T-helper 2 cell treated with Interferon-gamma antibody and Interleukin-4, amounts not matched to agents 5 μg/mL and 100 μg/mL, for 36 hours (primary cell): Measurements from ENCODE around the gene CRELD2.

Source experiments
- DNase-seq: peaks from one replicate; pipeline ENCODE4 v3.0.0; 2021; ENCODE audit warnings: low spot score
- H3K27ac Mint-ChIP-seq: one replicate; pipeline ENCODE4 v1.8.0; 2021; ENCODE audit warnings: mild to moderate bottlenecking, mixed read lengths
- H3K27me3 Mint-ChIP-seq: one replicate; pipeline ENCODE4 v1.8.0; 2021; ENCODE audit warnings: low read depth, mixed read lengths
- H3K36me3 Mint-ChIP-seq: one replicate; pipeline ENCODE4 v1.8.0; 2021; ENCODE audit warnings: low read depth, mixed read lengths
- H3K4me1 Mint-ChIP-seq: one replicate; pipeline ENCODE4 v1.8.0; 2021; ENCODE audit warnings: low read depth, mixed read lengths
- H3K4me3 Mint-ChIP-seq: one replicate; pipeline ENCODE4 v1.8.0; 2022; ENCODE audit warnings: mild to moderate bottlenecking, moderate library complexity, mixed read lengths
- H3K9me3 Mint-ChIP-seq: one replicate; pipeline ENCODE4 v1.8.0; 2021; ENCODE audit warnings: mixed read lengths

CRELD2 gene

DNA sequence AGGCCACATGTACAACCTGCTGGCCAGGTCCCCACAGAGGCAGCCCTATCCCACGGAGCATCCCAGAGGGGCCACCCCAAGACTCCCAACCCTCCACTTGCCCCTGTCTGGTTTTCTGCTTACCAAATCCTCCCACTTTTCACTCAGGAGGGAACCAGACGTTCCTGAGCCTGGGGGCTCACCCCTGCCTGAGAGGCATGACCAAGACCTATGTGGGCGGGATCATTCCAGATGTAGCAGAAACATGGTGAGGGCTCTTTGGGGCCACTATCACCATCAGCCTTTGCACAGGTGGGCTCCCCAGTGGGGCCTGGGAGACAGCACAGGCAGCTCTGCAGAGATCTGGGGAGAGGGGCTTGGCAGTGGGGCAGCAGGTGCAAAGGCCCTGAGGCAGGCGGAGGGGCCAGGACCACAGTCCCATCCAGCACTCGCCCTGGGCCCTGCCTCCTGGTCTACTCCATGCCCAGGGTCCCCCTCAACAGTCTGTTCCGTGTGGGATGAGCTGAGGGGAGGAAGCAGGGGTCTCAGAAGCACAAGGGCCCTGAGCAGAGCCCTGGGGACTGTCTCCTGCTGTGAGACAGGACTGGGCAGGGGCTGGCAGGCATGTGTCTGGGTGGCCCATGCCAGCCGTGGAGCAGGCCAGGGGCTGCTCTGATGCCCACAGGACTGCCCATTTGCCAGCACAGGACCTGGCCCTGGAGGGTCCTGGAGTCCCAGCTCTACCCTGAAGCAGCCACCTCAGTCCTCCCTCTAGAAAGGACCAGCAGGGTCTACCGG is 51.5 kb downstream of the CRELD2 start:
- no peak for DNase-seq
- H3K9me3 Mint-ChIP-seq, result no peaks in the 10 kb centered on the region
- no peaks in the 10 kb centered on the region for H3K36me3 Mint-ChIP-seq
- peak overlapping the region; percentile 94 for H3K27ac Mint-ChIP-seq
- no peak overlapping the region for H3K4me3 Mint-ChIP-seq
- H3K27me3 Mint-ChIP-seq, result no peaks in the 10 kb centered on the region
- H3K4me1 Mint-ChIP-seq, result peaks cover 5% of the 10 kb centered on the region

- DNase-seq, result peak; percentile 96
- Mint-ChIP-seq H3K4me1 (peaks cover 10% of the 10 kb centered on the region), H3K27ac (peak overlapping the region; percentile 94), H3K4me3 (peak overlapping the region; percentile 77), H3K36me3 (no peaks in the 10 kb centered on the region), H3K27me3 (no peaks in the 10 kb centered on the region), H3K9me3 (no peaks in the 10 kb centered on the region)
Observed at GRCh38 chr22:49970528-49971231, 52.2 kb downstream of the CRELD2 start.

DNA sequence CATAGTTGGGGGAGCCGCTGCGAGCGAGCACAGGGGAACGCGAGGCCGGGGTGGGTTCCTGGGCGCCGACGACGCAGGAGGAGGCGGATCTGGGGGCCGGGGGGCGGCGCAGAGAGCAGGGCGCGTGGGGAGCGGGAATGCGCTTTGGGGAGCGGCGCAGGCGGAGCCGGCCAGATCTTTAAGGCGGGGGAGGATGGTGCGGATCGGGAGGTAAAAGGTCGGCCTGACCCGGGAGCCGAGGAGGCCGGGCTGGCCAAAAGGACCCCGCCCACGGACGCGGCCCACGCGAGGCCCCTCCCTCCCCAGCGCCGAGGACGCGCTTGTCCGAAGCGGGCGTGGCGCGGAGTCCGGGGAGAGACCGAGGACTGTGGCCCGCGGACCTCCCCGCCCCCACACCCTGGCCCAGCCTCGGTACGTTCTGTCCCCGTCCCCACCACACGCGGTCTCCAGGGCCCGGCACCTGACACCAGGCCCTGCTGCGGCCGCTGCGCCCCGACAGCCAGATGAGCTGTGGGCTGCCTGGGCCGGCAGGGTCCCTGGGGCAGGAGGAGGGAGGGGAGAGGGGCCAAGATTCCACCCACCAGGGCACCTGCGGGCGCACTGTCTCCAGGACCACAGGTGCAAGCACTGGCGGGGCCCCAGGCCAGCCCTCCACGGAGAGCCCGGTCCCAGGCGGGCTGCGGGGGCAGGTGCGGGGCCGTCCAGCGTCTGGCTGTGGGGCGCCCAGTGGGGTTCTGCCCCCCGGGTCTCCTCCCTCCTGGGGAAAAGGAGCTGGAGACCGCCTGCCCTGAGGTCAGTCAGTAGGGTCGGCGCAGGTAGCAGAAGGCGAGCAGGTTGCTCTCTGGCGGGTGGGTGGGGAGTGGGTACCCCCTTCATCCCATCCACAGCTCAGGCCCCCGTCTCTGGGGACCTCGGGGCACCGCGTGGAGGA is 53.1 kb downstream of the CRELD2 start:
- H3K4me1 Mint-ChIP-seq, result peaks cover 13% of the 10 kb centered on the region
- H3K36me3 Mint-ChIP-seq, result no peaks in the 10 kb centered on the region
- DNase-seq, result peak; percentile 73
- H3K27ac Mint-ChIP-seq, result peak overlapping the region; percentile 94
- H3K27me3 Mint-ChIP-seq, result no peaks in the 10 kb centered on the region
- H3K9me3 Mint-ChIP-seq, result no peaks in the 10 kb centered on the region
- H3K4me3 Mint-ChIP-seq, result peak overlapping the region; percentile 77

- Mint-ChIP-seq H3K9me3 (no peaks in the 10 kb centered on the region), H3K4me3 (no peak overlapping the region), H3K36me3 (no peaks in the 10 kb centered on the region), H3K27ac (no peak overlapping the region), H3K27me3 (no peaks in the 10 kb centered on the region), H3K4me1 (peaks cover 17% of the 10 kb centered on the region)
- DNase-seq, result no peak
Observed at GRCh38 chr22:49972163-49973017, 54.0 kb downstream of the CRELD2 start.

GRCh38 chr22:49973018-49973961 is 54.9 kb downstream of the CRELD2 start:
- Mint-ChIP-seq H3K27me3 (no peaks in the 10 kb centered on the region), H3K27ac (no peak overlapping the region), H3K4me1 (peaks cover 17% of the 10 kb centered on the region)

DNA sequence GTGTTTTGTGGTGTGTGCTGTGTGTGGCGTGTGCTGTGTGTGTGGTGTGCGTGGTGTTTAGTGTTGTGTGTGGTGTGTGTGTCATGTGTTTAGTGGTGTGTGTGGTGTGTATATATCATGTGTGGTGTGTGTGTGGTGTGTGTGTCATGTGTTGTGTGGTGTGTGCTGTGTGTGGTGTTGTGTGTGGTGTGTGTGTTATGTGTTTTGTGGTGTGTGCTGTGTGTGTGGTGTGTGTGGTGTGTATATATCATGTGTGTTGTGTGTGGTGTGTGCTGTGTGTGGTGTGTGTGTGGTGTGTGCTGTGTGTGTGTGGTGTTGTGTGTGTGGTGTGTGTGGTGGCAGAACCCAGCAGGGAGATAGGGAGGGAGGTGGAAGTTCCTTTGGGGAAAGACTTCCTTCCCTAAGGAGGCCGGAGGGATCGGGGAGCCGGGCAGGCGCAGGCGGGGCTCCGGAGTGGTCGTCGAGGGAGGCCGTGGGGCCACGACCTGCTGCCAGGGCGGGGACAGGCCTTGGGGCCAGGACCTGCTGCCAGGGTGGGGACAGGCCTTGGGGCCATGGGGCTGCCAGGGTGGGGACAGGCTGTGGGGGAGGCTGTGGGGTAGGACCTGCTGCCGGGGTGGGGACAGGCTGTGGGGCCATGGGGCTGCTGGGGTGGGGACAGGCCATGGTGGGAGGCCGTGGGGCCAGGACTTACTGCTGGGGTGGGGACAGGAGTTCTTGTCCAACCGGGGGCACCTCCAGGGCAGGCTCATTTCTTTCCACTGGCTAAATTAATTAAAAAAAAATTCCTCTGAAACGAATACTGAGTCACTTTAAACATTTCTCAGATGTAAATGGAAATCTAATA is 57.3 kb downstream of the CRELD2 start:
- peaks cover 6% of the 10 kb centered on the region for H3K36me3 Mint-ChIP-seq
- peak overlapping the region; percentile 29 for H3K4me3 Mint-ChIP-seq
- peaks cover 10% of the 10 kb centered on the region for H3K9me3 Mint-ChIP-seq
- peak overlapping the region; percentile 77 for H3K27ac Mint-ChIP-seq
- H3K27me3 Mint-ChIP-seq, result no peaks in the 10 kb centered on the region
- peak; percentile 71 for DNase-seq
- H3K4me1 Mint-ChIP-seq, result peaks cover 15% of the 10 kb centered on the region

More at GRCh38 chr22:49973018-49973961, 54.9 kb downstream of the CRELD2 start:
- DNase-seq, result no peak
- no peaks in the 10 kb centered on the region for H3K9me3 Mint-ChIP-seq
- H3K36me3 Mint-ChIP-seq, result no peaks in the 10 kb centered on the region
- H3K4me3 Mint-ChIP-seq, result no peak overlapping the region

GRCh38 chr22:49976439-49977175 is 58.2 kb downstream of the CRELD2 start:
- DNase-seq, result peak; percentile 81
- Mint-ChIP-seq H3K4me1 (peaks cover 14% of the 10 kb centered on the region), H3K4me3 (no peak overlapping the region)

More at GRCh38 chr22:49976439-49977175, 58.2 kb downstream of the CRELD2 start:
- Mint-ChIP-seq H3K36me3 (peaks cover 6% of the 10 kb centered on the region), H3K27me3 (no peaks in the 10 kb centered on the region), H3K27ac (peak overlapping the region; percentile 56), H3K9me3 (peaks cover 13% of the 10 kb centered on the region)
